Stimulated activated naive CD8-positive, alpha-beta T cell treated with anti-CD3 and anti-CD28 coated beads, Interleukin-15, Interleukin-2, amounts not matched to agents 100 U/mL and 50 U/mL, for 24 hours (primary cell): ENCODE data around the gene VSTM2L.
A peak's percentile ranks its signal among the peaks of the same experiment; 100 is the strongest.

ENCODE experiments used
- ATAC-seq: fragments of 150-1000 bp; cut with Tn5 transposase; one replicate; pipeline ENCODE4 v1.10.0; 2021
- DNase-seq: peaks from one replicate; pipeline ENCODE4 v3.0.0; 2021

The VSTM2L gene

GRCh38 chr20:37987602-37988290, 84.8 kb downstream of the VSTM2L start:
- DNase-seq (no peak), ATAC-seq (no peak)

DNA sequence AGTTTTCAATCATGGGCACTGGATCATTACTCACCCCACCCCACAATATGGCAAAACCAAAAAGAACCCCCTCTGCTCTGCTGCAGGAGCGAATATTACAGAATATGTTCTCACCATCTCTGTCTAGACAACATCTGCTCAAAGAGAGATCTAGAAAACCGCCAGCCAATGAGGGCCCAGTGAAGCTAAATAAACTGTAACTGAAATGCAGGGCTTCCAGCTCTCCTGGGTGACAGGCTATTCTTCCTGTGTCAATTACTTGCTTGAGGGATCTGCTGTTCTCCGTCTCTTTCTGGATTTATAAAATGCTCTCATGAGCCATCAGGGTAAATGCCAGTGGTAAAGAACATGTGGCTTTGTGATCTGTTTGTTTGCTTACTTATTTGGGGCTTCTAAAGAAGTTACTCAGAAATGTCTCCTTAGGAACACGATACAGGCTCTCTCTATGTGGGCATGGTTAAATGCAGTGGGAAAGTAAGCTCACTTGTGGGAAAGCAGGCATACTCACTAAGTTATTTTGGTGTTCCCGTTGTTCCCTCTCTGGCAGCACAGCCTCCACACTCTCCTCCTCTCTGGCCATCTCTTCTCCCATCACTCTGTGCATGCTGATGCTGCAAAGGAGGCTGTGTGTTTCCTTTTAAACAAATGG, 85.5 kb downstream of the VSTM2L start:
- no peak for ATAC-seq
- no peak for DNase-seq

DNA sequence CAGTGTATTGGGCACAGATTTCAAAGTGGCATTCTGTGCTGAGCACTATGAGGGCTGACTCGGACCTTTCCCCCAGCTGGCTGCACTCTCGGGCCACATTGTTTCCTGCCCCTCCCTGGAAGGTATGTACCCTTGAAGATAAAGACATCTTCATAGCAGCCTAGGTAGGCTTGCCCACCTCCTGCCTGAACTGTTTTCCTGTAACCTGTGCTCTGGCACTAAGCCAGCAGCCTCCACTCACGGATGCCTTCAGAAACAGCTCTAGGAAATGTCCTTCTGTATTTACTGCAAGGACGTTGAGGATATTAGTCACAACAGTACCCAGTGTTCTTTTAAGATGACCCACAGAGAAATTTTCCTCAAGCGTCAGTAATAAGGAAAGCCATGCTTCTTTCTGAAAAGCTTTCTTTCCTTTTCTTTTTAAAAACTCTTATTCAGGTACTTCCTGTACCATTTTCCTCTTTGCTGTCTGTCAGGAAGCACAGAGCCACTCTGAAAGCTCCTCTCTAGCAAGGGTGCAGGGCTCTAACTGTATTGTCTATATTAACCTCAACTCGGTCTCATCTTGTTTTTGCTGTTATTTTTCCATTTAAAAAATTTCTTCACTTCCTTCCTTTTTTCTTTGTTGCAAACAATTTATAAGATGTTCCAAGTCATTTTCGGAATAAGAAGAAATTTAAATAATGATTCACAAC, 86.8 kb downstream of the VSTM2L start:
- ATAC-seq (no peak), DNase-seq (no peak)

GRCh38 chr20:37990571-37991151, 87.7 kb downstream of the VSTM2L start:
- DNase-seq: peak; percentile 61
- peak; percentile 95 for ATAC-seq

DNA sequence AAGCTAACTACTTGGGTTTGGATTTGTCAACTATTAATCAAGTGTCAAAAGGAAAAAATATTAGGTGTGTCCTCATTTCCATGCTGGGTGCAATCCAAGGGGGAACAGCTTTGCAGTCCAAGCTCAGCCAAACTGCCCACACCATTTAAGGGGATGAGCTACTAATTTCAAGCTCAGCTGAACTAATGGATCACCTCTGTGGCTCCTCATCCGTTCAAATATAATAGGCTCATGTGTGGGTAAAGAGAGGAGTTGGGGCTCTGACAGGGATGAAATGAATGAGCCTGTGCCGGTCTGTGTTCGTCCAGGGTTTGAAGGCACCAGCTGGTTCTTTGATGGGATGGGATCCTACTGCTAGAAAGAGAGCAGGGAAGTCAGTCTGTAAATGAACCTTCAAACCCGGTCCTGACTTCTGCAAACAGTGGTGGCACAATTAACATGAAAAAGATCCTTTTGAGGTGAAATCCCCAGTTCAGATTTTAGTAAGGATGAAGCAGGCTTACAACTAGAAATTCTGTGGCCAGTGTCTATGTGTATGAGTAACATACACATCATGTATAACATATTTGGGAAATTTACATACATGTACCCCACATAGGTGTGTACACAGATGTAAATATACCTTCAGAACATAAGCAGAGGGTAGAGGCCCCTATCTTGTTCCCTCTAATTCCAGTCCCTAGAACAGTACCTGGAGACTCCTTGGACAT, 88.4 kb downstream of the VSTM2L start:
- DNase-seq (no peak), ATAC-seq (no peak)

- DNase-seq (no peak), ATAC-seq (no peak)
Measured at GRCh38 chr20:37991908-37992307, 89.0 kb downstream of the VSTM2L start.

GRCh38 chr20:37992802-37993409, 90.0 kb downstream of the VSTM2L start:
- DNase-seq (peak; percentile 20), ATAC-seq (no peak)

- no peak for ATAC-seq
- DNase-seq: no peak
Measured at GRCh38 chr20:37994512-37994911, 91.6 kb downstream of the VSTM2L start.
